LHCN-M2 (cell line): ENCODE measurements around the gene FLVCR1. TPM values are rescaled to one million over a fixed set of nuclear protein-coding genes. Genes with fewer than 3 reads are reported as not detected.
"Not testable (repeated sequence)": the region's sequence is repeated elsewhere in the genome, so short reads cannot be mapped to it uniquely, and the experiment has no call there.

Experiments
- DNase-seq: peaks from one replicate; pipeline ENCODE4 v3.0.0-alpha.2; 2012; ENCODE audit warnings: low read depth
- total RNA-seq: library from RNA; depleted of rRNA; stranded (reverse); fragments of >200 nt; gene quantifications from 2 replicates; pipeline ENCODE4 v1.2.3, GENCODE V29; 2014

The FLVCR1 gene
- total RNA-seq, 1 experiment from 2014 or later, result 4.5 TPM

- DNase-seq, result peak; percentile 12
Measured at GRCh38 chr1:212860713-212861581, 2.9 kb downstream of the FLVCR1 start.

DNA sequence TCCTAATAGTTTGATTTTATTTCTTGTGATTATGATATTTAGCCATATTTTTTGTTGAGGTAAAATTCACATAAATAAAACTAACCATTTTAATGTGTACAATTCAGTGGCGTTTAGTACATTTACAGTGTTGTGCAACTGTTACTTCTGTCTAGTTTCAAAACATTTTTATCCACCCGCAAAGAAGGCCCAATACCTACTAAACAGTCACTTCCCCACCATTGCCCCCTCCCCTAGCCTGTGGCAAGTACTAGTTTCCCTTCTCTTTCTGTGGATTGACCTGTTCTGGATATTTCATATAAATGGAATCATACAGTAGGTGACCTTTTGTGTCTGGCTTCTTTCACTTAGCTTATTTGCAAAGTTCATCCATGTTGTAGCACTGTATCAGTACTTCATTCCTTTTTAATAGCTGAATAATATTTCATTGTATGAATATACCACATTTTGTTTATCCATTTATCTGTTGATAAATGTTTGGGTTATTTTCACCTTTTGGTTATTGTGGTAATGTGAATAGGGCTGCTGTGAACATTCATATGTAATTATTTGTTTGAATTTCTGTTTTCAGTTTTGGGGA is 4.1 kb downstream of the FLVCR1 start:
- no peak for DNase-seq

DNA sequence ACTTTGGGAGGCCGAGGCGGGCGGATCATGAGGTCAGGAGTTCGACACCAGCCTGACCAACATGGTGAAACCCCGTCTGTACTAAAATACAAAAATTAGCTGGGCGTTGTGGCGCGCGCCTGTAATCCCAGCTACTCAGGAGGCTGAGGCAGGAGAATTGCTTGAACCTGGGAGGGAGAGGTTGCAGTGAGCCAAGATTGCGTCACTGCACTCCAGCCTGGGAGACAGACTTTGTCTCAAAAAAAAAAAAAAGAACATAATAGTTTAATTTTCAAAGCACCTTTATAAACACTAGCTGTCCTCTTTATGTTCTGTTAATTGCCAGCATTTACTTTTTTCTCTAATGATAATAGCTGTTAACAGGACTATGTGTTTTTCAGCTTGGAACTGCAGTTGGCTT is 5.3 kb downstream of the FLVCR1 start:
- DNase-seq, result not testable (repeated sequence)

GRCh38 chr1:212864201-212864600 is 6.1 kb downstream of the FLVCR1 start:
- no peak for DNase-seq

- DNase-seq, result no peak
Measured at GRCh38 chr1:212867192-212867591, 9.1 kb downstream of the FLVCR1 start.

DNA sequence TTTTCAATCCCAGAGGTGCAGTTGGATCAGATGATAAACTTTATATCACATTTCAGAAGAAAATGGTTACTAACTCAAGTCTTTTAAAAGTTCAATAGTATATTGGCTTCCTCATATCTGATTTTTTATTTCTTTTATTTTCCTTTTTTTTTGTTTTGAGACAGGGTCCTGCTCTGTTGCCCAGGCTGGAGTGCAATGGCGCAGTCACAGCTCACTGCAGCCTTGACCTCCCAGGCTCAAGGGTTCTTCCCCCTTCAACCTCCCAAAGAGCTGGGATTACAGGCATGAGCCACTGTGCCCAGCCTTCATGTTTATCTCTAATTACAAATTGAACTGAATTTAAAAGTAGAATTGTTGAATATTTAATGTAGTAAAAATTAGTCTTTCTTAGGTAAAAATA is 13.9 kb downstream of the FLVCR1 start:
- no peak for DNase-seq

DNA sequence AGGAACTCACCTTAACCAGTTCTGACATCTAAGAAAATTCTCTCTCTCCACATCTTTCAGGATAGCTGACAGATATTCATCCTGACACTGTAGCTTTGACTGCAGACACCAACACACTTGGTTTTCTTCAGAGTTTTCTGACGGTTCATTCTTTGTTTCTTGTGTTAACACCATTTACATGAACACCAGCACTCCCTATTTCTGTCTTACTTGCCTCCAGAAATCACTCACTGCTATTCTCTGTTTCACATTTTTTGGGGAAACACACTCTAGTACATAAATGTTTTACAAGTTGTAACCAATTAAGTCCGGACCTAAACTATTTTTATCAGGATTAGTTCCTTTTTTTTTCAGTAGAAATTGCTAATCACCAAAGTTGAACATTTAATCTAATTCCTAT is 15.4 kb downstream of the FLVCR1 start:
- no peak for DNase-seq

DNA sequence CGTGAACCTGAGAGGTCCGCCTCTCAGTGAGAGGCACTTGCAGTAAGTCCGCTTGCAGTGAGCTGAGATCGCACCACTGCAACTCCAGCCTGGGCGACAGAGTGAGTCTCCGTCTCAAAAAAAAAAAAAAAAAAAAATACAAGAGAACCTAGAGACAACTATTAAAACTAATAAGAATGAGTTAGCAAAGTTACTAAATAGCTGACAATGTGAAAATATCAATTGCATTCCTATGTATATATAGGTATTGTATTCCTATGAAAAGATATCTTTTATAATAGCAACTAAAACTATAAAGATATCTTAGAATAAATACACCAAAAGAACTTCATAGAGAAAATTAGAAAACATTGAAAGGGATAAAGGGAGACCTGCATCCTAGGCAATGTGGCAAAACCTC is 20.3 kb downstream of the FLVCR1 start:
- DNase-seq, result no peak

GRCh38 chr1:212879947-212880690 is 22.0 kb downstream of the FLVCR1 start:
- no peak for DNase-seq

DNA sequence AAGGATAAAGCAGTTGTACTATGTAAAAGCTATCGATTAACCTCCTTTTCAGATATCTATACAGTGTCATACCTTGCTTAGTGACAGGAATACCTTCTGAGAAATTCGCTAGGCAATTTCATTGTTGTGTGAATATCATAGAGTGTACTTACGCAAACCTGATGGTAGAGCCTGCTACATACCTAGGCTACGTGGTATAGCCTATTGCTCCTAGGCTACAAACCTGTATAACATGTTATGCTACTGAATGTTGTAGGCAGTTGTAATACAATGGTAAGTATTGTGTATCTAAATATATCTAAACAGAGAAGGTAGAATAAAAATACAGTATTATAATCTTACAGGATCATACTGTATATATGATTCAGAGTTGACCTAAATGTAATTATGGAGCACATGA is 26.5 kb downstream of the FLVCR1 start:
- DNase-seq, result no peak

GRCh38 chr1:212892108-212892507 is 34.0 kb downstream of the FLVCR1 start:
- DNase-seq, result no peak

GRCh38 chr1:212899845-212900244 is 41.8 kb downstream of the FLVCR1 start:
- no peak for DNase-seq

DNA sequence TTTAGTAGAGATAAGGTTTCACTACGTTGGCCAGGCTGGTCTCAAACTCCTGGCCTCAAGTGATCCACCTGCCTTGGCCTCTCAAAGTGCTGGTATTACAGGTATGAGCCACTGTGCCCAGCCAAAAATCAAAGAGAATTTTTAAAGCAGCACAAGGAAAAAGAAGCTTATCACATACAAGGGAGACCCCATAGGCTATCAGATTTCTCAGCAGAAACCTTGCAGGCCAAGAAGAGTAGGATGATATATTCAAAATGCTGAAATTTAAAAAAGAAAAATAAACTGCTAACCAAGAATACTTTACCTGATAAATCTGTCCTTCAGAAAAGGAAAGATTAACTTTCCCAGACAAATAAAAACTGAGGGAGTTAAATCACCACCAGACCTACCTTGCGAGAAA is 43.2 kb downstream of the FLVCR1 start:
- DNase-seq, result no peak

DNA sequence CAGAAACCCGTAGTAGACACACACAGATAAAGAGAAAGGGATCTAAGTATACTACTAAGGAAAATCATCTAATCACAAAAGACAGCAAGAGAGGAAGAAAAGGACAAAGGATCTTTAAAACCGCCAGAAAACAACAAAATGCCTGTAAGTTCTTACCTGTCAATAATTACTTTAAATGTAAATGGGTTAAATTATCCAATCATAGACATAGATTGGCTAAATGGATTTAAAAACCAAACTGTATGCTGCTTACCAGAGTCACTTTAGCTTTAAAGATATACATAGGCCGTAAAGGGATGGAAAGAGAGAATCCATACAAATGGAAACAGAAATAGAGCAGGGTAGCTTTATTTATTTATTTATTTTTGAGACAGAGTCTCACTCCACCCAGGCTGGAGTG is 44.0 kb downstream of the FLVCR1 start:
- no peak for DNase-seq

GRCh38 chr1:212903664-212904063 is 45.6 kb downstream of the FLVCR1 start:
- DNase-seq, result no peak

- DNase-seq, result not testable (repeated sequence)
Measured at GRCh38 chr1:212908071-212908470, 50.0 kb downstream of the FLVCR1 start.

DNA sequence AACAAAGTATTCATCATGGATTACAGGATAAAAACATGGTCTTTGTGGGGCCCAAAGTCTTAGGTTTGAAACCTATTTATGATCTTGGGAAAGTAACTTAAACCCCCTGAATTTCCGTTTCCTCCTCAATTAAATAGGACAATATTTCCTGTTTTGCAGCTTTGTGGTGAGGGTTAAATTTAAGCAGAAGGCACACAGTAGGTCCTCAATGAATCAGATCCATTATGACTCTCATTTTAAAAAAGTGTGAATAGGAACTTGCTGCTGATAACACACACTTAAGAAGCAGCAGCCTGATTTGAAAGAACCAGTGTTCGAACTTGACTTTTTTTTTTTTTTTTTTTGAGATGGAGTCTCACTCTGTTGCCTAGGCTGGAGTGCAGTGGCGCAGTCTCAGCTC is 50.9 kb downstream of the FLVCR1 start:
- DNase-seq, result no peak

DNA sequence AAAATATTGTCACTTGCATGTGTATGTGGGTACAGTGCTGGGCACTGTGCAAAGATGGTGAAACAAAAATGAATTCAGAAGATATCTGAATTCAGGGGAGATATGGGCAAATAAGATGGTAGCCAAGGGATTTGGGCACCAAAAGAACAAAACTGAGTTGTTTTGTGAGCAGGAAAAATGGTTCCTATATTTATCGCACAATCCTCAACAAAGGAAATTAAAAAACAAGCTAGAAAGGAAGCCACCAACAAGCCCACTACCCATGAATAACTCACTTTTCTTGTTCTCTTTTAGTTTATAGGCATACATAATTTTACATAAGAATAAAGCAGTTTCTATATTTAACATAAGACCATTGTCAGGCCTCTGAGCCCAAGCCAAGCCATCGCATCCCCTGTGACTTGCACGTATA is 51.6 kb downstream of the FLVCR1 start:
- DNase-seq, result no peak

- DNase-seq, result not testable (repeated sequence)
Measured at GRCh38 chr1:212910213-212910612, 52.1 kb downstream of the FLVCR1 start.

DNA sequence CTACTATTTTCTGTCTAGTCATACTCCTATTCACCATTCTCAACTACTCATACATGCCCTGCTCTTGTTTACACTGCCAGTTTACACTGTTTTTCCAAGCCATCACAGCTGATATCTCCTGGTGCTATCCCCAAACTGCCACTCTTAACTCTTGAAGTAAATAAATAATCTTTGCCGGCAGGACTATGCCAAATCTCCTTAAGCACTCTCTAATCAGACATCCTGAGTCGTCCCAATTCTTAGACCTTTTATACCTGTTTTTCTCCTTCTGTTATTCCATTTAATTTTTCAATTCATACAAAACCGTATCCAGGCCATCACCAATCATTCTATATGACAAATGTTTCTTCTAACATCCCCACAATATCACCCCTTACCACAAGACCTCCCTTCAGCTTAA is 55.6 kb downstream of the FLVCR1 start:
- not testable (repeated sequence) for DNase-seq

GRCh38 chr1:212914110-212914509 is 56.0 kb downstream of the FLVCR1 start:
- not testable (repeated sequence) for DNase-seq

DNA sequence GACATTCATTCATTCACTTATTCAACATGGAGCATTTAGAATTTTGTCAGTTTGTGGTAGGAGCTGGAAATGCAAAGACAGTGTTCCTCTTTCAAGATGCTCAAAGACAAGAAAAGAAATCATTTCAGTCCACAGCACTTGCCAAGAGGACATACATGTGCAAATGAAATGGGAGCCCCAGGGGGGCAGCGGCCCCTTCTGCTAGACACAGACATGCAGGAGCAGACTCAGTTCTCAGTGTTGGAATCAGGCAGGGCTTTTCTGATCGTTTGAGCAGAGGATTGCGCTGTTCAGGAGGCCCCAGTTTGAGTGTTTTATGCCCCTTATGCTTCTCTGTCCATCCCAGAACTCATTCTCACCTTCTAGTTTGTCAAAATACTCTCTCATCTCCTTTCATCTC is 56.7 kb downstream of the FLVCR1 start:
- no peak for DNase-seq
